ENCODE results near the gene FAM20C.
"Not testable (repeated sequence)": the region's sequence is repeated elsewhere in the genome, so short reads cannot be mapped to it uniquely, and the experiment has no call there.

Gene FAM20C

DNA sequence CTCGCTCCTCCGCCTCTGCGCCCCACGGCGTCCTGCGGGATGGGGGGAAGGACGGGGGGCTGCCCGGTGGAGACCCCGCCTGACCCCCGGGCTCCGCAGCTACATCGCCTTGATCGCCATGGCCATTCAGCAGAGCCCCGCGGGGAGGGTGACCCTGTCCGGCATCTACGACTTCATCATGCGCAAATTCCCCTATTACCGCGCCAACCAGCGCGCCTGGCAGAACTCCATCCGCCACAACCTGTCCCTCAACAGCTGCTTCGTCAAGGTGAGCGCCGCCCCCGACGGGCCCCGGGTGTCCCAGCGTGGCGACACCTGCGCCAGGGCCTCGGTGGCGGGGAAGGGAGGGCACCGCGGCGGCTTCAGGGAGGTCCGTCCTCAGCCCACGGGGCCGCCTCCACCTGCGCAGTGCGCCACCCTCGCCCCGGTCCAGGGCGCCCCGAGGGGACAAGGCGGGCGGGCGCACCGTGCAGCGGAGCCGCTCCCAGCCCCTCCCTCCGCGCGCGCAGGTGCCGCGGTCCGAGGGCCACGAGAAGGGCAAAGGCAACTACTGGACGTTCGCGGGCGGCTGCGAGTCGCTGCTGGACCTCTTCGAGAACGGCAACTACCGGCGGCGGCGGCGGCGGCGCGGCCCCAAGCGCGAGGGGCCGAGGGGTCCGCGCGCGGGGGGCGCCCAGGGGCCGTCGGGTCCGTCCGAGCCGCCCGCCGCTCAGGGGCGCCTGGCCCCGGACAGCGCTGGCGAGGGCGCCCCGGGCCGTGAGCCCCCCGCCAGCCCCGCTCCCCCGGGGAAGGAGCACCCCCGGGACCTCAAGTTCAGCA lies 98.4 kb downstream of the FAM20C start:
- DNase-seq (ENCODE audit: low read depth, low spot score): no peak

DNA sequence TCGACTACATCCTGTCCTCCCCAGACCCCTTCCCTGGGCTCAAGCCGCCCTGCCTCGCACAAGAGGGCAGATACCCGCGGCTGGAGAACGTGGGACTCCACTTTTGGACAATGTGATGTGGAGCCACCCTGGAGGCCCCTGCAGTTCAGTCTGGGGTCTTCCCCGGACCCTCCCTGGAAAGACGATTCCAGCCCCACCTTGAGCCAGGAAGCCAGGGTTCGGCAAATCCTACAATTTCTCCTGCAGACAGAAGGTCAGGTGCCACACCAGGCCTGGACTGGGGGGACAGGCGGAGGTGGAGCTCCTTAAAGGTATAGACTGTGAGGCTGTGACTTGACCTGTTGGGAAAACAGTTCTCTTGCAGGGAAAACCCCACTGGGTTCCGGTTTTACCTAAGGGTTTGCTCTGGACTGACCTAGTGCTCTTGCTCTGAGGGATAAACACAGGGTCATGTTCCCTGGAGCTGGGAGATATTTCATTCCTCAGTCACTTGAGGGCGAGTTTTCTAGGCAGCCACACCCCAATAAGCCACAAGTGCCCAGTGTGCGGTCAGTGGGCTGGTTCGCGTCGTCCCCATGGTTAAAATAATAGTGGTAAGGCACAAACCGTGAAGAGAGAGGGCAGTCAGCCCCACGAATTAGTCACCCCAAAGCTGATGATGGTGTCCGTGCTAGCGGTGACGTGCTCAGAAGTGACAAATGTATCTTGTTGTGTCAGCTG lies 99.2 kb downstream of the FAM20C start:
- no peak for DNase-seq (ENCODE audit: low read depth, low spot score)

DNA sequence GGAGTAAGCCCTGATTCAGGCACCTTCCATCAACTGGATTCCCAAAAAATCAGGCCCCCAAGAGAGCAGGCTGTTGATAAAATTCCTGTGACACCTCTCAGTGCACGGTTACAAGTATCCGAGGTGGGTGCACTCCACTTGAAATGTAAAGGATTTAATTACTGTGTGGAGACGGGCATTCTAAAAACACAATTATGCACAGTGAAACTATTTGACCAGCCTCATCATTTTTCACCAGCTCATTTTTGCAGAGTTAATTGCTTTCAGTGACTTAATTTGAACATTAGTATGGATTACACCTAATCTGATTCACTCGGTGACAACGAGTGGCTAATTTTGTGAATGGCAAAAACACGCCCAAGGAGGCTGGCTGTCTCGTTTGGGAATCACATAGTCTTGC lies 99.9 kb downstream of the FAM20C start:
- no peak for DNase-seq (ENCODE audit: low read depth, low spot score)

DNA sequence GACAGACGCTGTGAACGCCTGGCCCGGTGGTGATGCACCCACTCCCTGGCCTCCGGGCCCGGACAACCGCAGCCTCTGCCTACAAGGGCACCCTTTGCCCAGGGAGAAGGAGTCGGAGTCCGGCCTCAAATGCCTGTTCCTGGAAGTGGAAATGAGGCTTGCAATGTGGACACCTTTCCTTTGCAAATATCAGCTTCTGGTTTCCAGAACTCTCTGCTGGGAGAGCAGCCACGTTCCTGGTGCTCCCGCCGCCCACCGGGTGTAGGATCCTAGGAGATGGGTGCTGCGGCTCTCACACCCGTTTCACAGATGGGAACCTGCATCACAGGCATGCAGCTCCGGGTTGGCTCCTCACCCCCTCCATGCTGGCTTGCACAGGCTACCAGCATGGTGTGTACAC lies 100.5 kb downstream of the FAM20C start:
- no peak for DNase-seq (ENCODE audit: low read depth, low spot score)

DNA sequence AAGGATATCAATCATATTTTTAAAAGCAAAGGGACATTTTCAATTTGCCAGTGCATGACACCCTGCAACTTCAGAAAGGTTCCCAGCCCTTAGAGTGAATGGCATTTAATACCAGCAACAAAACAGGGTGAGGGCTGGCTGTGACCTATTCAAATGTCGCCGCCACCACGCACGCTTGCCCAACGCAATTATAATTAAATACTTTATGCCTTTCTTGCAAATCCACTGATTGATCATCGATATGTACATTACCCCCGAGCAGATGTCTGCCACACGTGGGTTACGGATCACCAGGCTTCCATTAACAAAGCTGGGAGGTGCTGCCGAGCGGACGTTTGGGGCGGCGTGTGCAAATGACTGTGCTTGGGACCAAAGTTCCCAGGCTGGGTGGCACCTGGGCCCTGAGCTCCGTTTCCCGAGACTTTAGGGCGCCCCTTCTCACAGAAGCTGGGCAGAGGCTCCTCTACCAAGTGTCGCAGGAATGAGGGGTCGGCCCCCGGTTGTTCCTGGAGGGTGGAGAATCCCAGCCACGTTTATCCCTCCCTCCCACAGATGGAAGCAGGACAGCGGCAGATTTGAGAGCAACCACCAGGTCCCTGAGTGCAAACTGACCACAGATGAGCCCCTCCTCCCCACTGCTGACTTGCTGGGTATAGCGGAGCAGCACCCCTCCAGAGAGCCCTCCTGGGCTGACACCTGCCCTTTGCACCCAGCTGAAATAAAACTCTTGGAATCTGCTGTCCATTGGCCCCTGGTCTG lies 101.5 kb downstream of the FAM20C start:
- no peak for DNase-seq (ENCODE audit: low read depth, low spot score)

DNA sequence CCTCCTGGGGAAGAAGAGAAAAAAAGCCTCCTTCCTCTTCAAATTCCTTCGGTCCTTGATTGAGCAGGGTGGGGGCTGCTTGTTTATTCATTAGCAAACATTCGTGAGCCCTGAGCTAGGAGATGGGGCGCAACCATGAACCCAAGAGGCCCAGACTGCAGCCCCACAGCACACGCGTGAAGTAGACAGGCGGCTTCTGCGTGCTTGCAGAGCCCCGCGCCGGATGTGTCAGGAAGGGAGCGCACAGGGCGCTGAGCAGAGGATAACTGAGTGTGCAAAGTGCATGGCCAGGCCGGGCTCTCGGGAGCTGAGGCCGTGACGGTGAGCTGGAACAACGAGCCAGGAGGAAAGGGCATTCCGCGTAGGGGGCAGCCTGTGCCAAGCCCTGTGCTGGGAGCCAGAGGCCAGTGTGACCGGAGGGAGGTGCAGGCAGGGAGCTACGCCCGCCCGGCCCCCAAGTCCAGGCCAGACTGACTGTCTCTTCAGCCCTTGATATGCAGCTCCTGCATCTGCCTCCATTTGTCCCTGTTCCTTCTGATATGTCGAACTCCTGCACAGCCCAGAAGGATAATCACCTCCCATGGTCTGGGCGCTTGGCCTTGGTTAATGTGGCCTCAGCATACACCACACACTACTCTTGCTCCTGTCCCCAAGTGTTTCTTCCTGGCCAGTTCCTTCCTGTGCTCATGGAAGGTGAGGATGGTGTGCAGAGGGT lies 102.2 kb downstream of the FAM20C start:
- no peak for DNase-seq (ENCODE audit: low read depth, low spot score)

DNA sequence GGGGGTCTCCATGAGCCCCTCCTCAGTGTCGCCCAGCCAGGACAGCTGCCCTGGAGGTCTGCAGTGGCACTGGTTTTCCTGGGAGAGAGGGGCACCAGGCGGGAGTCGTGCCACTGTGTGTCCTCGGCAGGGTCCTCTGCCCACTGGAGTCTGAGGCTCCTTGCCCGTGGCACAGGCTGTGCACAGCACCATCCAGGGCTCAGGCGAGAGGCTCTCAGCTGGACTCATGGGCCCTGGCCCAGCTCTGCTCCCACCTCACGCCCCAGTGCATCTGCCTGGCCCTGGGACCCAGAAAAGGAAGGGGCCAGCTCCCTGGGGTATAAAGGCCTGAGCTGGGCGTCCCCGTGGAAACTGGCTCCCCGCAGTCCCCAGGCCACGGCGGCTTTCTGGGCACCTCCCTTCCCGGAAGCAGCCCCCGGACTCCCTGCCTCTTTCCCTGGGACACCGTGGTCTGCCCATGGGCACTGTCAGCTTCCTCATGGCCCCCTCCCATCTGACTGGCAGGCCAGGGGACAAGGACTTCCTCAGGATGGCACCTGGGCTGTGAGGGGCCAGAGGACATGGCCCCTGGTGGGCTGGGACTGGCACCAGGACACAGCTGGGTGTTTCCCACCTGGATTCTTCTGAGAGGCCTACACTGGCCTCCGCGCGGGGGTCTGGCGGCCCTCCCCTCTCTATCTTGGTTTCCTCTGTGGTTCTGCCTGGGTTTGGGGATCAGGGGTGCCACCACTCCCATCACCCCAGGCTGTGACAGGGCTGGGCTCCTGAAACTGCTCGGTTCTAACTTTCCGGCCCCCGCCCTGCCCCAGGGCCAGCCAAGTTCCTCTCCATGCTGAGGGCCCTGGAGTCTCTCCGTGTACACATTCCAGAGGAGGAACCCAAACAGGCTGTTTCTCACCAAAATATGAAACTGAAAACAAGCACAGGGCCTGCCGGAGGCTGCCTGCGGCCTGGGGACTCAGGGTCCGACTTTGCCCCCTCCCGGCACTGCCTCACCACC lies 103.1 kb downstream of the FAM20C start:
- no peak for DNase-seq (ENCODE audit: low read depth, low spot score)

DNA sequence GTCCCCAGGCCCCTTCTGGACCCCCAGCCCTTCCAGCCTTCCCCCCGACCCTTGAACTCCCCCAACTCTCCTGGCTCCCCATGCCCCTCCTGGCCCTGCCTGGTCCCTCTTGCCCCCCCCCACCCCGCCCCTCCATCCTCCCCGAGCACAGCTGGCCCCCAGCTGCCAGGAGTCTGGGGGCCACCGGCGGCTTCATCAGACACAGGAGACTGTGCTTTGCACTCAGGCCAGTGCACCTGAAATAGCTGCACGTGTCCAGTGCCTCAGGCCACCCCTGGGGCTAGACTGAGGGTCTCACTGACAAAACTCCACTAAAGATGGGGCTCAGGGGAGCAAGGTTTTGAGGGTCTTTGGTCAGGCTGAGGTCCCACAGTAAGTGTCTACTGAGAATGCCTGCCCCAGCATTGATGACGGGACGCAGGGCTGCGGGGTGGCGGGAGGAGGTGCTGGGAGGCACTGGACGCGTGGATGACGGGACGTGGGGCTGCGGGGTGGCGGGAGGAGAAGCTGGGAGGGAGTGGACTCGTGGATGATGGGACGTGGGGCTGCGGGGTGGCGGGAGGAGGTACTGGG lies 104.1 kb downstream of the FAM20C start:
- no peak for DNase-seq (ENCODE audit: low read depth, low spot score)

DNA sequence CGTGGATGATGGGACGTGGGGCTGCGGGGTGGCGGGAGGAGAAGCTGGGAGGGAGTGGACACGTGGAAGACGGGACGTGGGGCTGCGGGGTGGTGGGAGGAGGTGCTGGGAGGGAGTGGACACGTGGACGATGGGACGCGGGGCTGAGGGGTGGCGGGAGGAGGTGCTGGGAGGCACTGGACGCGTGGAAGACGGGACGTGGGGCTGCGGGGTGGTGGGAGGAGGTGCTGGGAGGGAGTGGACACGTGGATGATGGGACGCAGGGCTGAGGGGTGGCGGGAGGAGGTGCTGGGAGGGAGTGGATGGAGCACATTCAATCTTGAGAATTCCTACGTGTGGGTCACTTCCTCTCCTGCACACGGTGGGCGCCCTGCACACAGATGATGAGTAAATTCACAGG lies 104.8 kb downstream of the FAM20C start:
- DNase-seq (ENCODE audit: low read depth, low spot score): not testable (repeated sequence)

DNA sequence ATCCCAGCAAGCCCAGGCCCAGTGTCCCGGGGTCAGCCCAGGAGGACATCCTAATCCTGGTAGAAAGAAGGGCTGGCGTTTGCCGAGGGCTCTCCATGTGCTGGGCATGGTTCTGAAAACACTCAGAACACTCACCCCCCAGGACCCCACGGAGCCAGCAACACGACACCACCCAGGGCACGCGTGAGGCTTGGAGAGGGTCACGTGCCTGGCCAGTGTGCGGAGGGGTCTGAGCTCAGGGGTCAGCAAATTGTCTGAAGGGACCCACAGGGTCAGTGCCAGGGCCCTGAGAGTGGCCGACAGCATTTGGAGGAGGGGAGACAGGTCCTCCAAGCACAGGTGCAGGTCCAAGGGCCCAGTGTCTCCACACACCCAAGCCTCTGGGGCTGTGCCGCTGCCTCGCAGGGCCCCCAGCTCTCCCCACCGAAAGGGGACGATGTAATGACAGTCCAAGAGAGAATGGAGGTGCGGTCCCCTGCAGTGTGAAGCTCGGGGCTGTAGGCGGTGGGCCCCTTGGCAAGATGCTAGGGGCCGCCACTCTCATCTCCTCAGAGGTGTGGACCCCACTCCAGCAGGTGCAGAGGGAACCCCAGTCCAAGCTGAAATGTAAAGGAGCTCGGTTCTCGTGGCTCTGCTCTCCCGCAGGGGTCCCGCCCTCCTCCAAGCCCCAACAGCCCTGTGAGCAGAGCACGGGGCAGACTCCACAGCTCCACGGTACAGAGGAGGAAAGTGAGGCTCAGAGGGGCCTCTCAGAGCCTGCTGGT lies 105.4 kb downstream of the FAM20C start:
- DNase-seq (ENCODE audit: low read depth, low spot score): no peak

DNA sequence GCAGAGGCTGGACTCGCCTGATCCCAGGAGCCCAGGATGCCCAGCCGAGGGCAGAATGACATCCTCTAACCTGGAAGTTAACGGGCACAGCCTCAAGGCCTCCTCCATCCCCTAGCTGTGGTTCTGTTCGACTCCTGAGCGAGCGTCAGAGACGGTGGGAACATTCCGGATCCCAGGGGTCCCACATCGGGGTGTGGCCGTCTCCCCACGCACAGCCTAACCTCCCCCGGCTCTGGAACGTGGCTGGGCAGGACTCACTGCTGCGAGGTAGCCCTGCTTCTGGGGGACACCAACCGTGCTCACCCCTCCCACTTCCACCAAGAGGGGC lies 106.0 kb downstream of the FAM20C start:
- DNase-seq (ENCODE audit: low read depth, low spot score): no peak

DNA sequence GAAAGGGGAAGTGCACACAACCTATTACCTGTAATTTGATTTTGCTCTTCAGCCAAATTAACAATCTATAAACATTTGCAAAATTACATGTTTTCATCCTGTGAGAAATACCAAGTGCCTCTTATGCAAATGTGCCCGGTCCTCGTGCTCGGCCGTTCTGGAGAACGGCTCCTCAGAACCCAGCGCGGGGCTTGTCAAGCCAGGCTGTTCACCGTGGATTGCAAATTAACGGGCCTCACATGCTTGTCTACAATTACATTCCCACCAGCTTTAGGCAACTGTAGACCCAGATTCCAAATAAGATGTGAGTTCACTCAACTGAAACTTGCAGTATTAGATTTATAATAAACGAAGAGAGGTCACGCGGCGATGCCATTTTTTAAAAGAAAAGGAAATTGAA lies 106.4 kb downstream of the FAM20C start:
- DNase-seq (ENCODE audit: low read depth, low spot score): no peak

DNA sequence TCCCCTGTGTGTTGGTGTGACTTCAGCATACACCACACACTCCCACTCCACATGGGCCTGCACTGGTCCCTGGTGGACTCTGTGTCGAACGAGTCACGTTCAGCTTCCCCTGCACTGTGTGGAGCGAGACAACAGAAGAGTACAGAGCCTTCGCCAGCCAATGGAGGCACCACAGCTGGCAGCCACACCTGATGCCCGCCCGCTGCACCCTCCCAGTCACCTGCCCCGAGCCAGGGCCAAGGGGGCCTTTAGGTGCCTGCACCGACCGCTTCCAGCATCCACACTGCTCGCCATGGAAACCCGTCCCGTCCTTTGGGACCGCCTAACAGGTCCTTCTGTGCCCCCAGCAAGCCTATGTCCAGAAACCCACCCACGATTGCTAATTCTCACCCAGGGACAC lies 106.8 kb downstream of the FAM20C start:
- DNase-seq (ENCODE audit: low read depth, low spot score): no peak

DNA sequence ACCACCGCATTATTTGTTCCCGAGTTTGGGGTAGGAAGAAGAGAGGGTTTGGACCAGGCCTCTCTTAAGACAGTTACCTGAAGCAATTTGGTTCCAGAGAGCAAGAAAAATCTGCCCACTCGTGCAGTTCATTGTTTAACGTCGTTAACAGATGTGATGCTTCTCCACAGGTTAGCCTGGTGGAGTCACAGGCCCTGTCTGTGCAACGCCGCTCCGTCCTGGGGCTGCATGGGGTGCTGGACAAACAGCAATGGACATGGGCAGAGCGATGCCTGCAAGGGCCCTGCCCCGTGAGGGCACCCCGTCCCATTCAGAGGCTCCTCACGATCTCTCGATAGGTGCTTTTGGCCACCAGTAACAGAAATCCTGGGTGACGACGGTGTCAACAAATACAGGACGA lies 107.3 kb downstream of the FAM20C start:
- no peak for DNase-seq (ENCODE audit: low read depth, low spot score)

DNA sequence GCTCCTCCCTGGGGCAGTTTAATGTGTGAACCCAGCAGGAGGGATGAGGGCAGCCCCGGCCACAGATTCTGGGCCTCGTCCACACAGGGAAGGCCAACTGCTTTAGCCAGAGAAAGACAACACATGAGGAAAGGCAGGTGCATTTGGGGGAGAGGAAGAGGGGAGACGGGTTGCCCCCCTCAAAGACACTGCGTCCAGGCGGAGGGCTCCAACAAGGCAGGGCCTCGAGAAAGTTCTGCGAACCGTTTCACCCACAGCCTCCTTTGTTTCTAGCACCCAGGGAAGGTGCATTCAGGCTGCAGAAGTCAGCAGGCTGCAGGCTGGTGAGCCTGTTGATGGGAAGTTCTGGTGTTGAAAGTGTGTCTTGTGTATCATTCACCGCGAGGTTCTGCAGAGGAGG lies 107.7 kb downstream of the FAM20C start:
- DNase-seq (ENCODE audit: low read depth, low spot score): no peak

DNA sequence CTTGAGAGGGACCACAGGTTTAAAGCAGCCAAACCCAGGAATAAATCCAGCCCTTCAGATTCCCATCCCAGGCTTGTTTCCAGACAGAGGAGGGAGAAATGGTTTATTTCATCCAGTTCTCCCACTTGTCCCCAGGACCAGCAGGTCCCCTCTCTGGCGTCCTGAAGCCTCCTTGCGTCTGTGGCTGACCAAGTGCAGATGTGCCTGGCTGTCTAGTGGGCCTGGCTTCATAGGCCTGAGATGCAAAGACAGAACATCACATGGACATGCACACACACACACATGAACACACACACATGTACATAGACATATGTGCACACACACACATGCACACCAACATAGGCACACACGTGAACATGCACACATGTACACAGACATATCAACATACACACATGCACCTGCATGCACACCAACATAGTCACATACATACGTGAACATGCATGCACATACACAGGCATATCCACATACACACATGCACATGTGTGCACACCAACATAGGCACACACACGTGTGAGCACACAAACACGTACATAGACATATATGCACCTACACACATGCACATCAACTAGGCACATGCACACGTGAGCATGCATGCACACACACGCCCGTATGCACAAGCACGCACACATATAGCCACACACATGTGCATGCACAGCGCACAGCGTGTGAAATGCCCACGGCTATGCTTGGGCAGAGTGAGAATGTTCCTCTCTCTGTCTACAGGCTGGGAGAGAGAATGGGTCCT lies 108.3 kb downstream of the FAM20C start:
- DNase-seq (ENCODE audit: low read depth, low spot score): no peak

DNA sequence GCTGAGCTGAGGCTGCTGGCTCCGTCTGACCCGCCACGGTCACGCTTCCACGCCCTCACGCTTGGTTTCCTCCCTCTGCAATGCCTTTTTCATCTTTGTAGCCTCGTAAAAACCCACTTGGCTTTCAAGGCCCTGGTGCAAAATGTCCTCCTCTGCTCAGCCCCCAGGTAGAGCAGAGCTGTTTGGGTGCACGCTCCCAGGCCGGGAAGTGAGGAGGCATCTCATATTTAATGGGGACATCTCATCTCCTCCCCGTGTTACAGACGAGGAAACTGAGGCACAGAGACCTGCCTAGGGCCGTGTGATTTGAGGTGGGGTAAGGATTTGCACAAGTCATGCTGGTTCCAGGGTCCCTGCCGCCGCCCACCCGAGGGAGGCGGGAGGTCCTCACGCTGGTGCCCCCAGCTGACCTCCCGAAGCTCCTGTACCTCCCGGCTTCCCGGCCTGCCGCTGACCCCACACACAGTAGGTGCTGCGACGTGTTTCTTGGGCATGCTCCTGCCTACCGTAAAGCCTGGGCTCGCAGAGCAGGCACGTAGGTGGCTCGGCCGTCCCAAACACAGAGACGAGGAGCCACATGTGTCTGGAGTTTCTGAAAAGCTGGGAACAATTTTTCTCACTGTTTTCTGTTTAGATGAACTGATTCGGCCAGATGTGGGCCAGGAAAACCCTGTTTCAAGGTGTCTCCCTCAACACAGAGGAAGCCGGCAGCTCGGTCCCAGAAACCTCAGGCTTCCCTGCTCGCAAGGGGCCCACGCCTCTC lies 109.1 kb downstream of the FAM20C start:
- no peak for DNase-seq (ENCODE audit: low read depth, low spot score)
